GM23338 (cell line): ENCODE results near the gene CHD9NB. TPM values are rescaled to one million over a fixed set of nuclear protein-coding genes. Genes with fewer than 3 reads are reported as not detected.

ENCODE experiments used
- ATAC-seq: fragments of 200-7000 bp; cut with Tn5 transposase; 3 replicates; pipeline ENCODE4 v1.9.1; 2020
- DNase-seq: peaks from one replicate; pipeline ENCODE4 v3.0.0-alpha.2; 2015; ENCODE audit warnings: low spot score
- H2AFZ ChIP-seq: fragments of 200-600 bp; sonication (generic); 2 replicates; pipeline ENCODE4 v1.8.0; 2016; ENCODE audit warnings: antibody characterized with exemption, mild to moderate bottlenecking, moderate library complexity
- H3F3A ChIP-seq: fragments of 200-600 bp; sonication (generic); replicated peaks from 2 replicates; pipeline ENCODE4 v1.8.0; 2017; ENCODE audit warnings: antibody characterized with exemption, mixed run types, low read depth
- H3K27ac ChIP-seq: fragments of 200-600 bp; sonication (generic); 2 replicates; pipeline ENCODE4 v1.6.1; 2016; ENCODE audit warnings: low read depth
- H3K27me3 ChIP-seq: fragments of 200-600 bp; sonication (generic); 2 replicates; pipeline ENCODE4 v1.8.0; 2016; ENCODE audit warnings: mild to moderate bottlenecking, mixed run types, moderate library complexity; ENCODE audit not compliant: insufficient read depth
- H3K36me3 ChIP-seq: fragments of 200-600 bp; sonication (generic); 2 replicates; pipeline ENCODE4 v1.8.0; 2016; ENCODE audit warnings: mild to moderate bottlenecking; ENCODE audit not compliant: insufficient read depth
- H3K4me1 ChIP-seq: fragments of 200-600 bp; sonication (generic); 2 replicates; pipeline ENCODE4 v1.8.0; 2016; ENCODE audit warnings: mild to moderate bottlenecking, moderate library complexity; ENCODE audit not compliant: insufficient read depth
- H3K4me2 ChIP-seq: fragments of 200-600 bp; sonication (generic); 2 replicates; pipeline ENCODE4 v1.7.1; 2017; ENCODE audit warnings: mixed run types
- H3K4me3 ChIP-seq: fragments of 200-600 bp; sonication (generic); 2 replicates; pipeline ENCODE4 v1.6.1; 2016; ENCODE audit warnings: mixed run types
- H3K79me2 ChIP-seq: fragments of 200-600 bp; sonication (generic); replicated peaks from 2 replicates; pipeline ENCODE4 v1.8.0; 2017; ENCODE audit warnings: mild to moderate bottlenecking; ENCODE audit not compliant: insufficient read depth
- H3K9me2 ChIP-seq: fragments of 200-600 bp; sonication (generic); 2 replicates; pipeline ENCODE4 v1.8.0; 2017; ENCODE audit not compliant: insufficient read depth
- H4K20me1 ChIP-seq: fragments of 200-600 bp; sonication (generic); replicated peaks from 2 replicates; pipeline ENCODE4 v1.8.0; 2017; ENCODE audit warnings: mild to moderate bottlenecking; ENCODE audit not compliant: insufficient read depth
- H3K27ac Mint-ChIP-seq: 2 replicates; pipeline ENCODE4 v1.8.0; 2020; ENCODE audit warnings: inconsistent platforms, mild to moderate bottlenecking, moderate library complexity, mixed read lengths
- H3K27me3 Mint-ChIP-seq: 3 replicates; pipeline ENCODE4 v1.8.0; 2022; ENCODE audit warnings: low read depth, mild to moderate bottlenecking, moderate library complexity, mixed read lengths, inconsistent platforms; ENCODE audit not compliant: insufficient read depth, poor library complexity
- H3K36me3 Mint-ChIP-seq: 3 replicates; pipeline ENCODE4 v1.8.0; 2021; ENCODE audit warnings: low read depth, mild to moderate bottlenecking, inconsistent platforms, moderate library complexity, mixed read lengths
- H3K4me1 Mint-ChIP-seq: 3 replicates; pipeline ENCODE4 v1.8.0; 2020; ENCODE audit warnings: mild to moderate bottlenecking, inconsistent platforms, mixed read lengths
- H3K4me3 Mint-ChIP-seq: 3 replicates; pipeline ENCODE4 v1.8.0; 2021; ENCODE audit warnings: moderate library complexity, mild to moderate bottlenecking, inconsistent platforms, mixed read lengths
- H3K9me3 Mint-ChIP-seq: 3 replicates; pipeline ENCODE4 v1.8.0; 2020; ENCODE audit warnings: moderate library complexity, mild to moderate bottlenecking, inconsistent platforms, mixed read lengths
- EZH2 ChIP-seq: fragments of 200-600 bp; sonication (generic); IDR thresholded peaks from one replicate; pipeline ENCODE4 v1.8.0; 2017; ENCODE audit warnings: antibody characterized with exemption, mild to moderate bottlenecking, low read depth; ENCODE audit not compliant: unreplicated experiment
- EZH2phosphoT487 ChIP-seq: fragments of 200-600 bp; sonication (generic); IDR thresholded peaks from one replicate; pipeline ENCODE4 v1.8.1; 2018; ENCODE audit warnings: antibody characterized with exemption; ENCODE audit not compliant: unreplicated experiment
- JUNB ChIP-seq: IDR thresholded peaks from one replicate; pipeline ENCODE4 v1.6.1; 2016; ENCODE audit warnings: antibody characterized with exemption; ENCODE audit not compliant: unreplicated experiment
- ZNF114 ChIP-seq: fragments of 250-450 bp; sonication (Bioruptor Pico); IDR thresholded peaks from 2 replicates; pipeline ENCODE4 v1.5.0; 2020; ENCODE audit warnings: mild to moderate bottlenecking, moderate library complexity
- ZNF331 ChIP-seq: fragments of 250-450 bp; sonication (Bioruptor Pico); IDR thresholded peaks from 2 replicates; pipeline ENCODE4 v1.5.0; 2020; ENCODE audit warnings: low read depth, mild to moderate bottlenecking, moderate library complexity
- ZNF462 ChIP-seq: fragments of 250-450 bp; sonication (Bioruptor Pico); IDR thresholded peaks from 2 replicates; pipeline ENCODE4 v1.5.0; 2020; ENCODE audit warnings: mild to moderate bottlenecking, moderate library complexity
- polyA plus RNA-seq: library from polyadenylated mRNA; unstranded; fragments of >200 nt; fragmentation: Nextera tagmentation; extraction: Ambion mirVana; gene quantifications from 2 replicates; pipeline ENCODE4 v1.2.1, GENCODE V29; 2016
- total RNA-seq: library from RNA; depleted of rRNA; stranded (reverse); fragments of >200 nt; shearing (Covaris generic); gene quantifications from 2 replicates; pipeline ENCODE4 v1.2.3, GENCODE V29; 2014

The CHD9NB gene
- total and polyA plus RNA-seq, 2 experiments from 2014 or later, result 1.7 to 4.2 TPM

- TF ChIP-seq ZNF462 (CRISPR knock-in tag) (no peak), EZH2 (no peak)
Measured at GRCh38 chr16:53100889-53101288, 48.2 kb upstream of the CHD9NB start (continued).

- Histone ChIP-seq H3F3A (peaks cover 15% of the 10 kb centered on the region), H3K9me2 (no peaks in the 10 kb centered on the region), H3K4me1 (peaks cover 31% of the 10 kb centered on the region), H3K4me2 (peak overlapping the region; percentile 77), H3K27me3 (no peaks in the 10 kb centered on the region), H3K36me3 (no peaks in the 10 kb centered on the region), H2AFZ (no peak overlapping the region), H3K79me2 (peaks cover 40% of the 10 kb centered on the region), H3K27ac (peak overlapping the region; percentile 96), H4K20me1 (no peaks in the 10 kb centered on the region), H3K4me3 (peak overlapping the region; percentile 55)
- DNase-seq, result no peak
- H3K4me1 Mint-ChIP-seq, result peaks cover 28% of the 10 kb centered on the region
- ATAC-seq, result no peak
- H3K36me3 Mint-ChIP-seq, result no peaks in the 10 kb centered on the region
- H3K27ac Mint-ChIP-seq, result peak overlapping the region; percentile 80
- no peaks in the 10 kb centered on the region for H3K9me3 Mint-ChIP-seq
- H3K4me3 Mint-ChIP-seq, result peak overlapping the region; percentile 63
- peaks cover 5% of the 10 kb centered on the region for H3K27me3 Mint-ChIP-seq
- TF ChIP-seq ZNF114 (CRISPR knock-in tag) (no peak), ZNF331 (no peak), JUNB (no peak), ZNF462 (CRISPR knock-in tag) (no peak), EZH2phosphoT487 (no peak)
Measured at GRCh38 chr16:53100131-53100748, 47.5 kb upstream of the CHD9NB start.
